ENCODE results near the gene EPB41L4A.

GRCh38 chr5:112142769-112143270, 276.3 kb downstream of the EPB41L4A start:
- TF ChIP-seq CTCF (IDR thresholded peaks at IDR 0.05): no peak
- no peak for TF ChIP-seq POLR2A (IDR thresholded peaks at IDR 0.05)
- no peak for TF ChIP-seq POLR2AphosphoS5 (IDR thresholded peaks at IDR 0.05)
- TF ChIP-seq EP300 (IDR thresholded peaks at IDR 0.05; ENCODE audit: low read depth): no peak

Data from transverse colon (tissue), 4 donors.